Measurements from ENCODE around the gene RAB22A.
A peak's percentile ranks its signal among the peaks of the same experiment; 100 is the strongest.

The RAB22A gene

DNA sequence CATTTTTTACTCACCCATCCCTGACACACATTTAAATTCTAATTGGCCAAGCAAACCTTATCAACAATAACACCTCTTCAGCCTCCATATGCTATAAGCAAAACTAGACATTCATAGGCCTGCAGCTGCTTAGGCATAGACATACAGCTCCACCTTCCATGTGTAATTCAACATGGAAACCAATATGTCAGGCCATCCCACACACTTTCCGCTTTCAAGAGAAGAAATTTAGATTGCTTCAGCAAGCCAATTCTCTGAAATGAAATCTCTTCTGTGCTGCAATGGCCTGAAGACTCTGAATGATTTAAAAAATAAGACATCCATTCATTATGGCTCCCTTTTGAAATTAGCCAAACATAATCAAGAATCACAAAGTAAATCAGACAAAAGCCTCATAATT lies 4.5 kb upstream of the RAB22A start:
- DNase-seq, result no peak

DNA sequence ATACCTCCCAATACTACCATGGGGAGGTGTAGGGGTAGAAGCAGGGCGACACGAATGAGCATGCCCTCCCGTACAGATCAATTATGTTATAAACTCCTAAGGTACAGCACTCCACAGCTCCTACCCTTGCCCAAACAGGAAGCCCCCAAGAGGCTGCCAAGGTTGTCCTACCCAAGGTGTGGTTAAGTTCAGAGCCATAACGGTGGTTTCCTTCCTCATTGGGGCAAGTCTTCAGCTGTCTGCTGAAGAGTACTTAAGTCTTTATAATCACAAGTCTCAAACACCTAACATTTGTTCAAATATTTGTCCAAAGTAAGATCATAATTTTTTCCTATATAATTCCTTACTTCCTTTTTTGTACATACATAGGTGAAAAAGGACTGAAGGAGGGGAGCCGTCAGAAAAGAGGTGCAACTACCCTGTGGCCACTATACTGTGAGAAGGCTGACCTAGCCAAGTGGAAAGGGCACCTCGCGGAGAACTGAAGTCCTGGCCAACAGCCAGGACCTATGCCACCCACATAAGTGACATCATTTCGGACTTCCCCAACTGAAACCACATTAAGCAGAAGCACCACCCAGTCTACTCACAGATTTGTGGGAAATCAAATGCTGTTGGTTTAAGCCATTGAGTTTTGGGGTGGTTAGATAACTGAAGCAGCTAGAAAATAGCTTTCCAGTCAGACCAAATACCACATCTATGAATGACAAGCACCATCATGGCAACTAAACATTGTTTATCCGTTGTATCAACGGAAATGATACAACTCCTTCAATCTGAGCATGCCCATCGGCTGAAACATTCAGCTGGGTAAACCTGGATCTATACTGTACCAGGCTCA lies 2.9 kb upstream of the RAB22A start:
- peak in 2 of 4 experiments; percentile 35 to 45 for DNase-seq

DNA sequence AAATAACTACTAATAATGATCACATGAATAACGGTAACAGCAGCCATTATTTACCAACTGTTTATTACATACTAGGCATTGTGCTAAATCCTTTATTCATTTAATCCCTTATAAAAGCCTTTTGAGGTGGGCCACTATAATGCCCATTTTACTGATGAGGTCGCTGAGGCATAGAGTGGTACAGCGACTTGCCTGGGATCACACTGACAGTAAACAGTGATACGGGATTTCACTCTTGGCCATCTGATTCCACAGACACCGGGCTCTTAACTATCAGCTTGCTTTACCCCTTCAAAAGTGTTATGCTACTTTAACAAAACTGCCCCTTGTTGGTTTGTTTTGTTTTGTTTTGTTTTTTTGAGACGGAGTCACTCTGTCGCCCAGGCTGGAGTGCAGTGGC lies 2.2 kb upstream of the RAB22A start:
- no peak for DNase-seq

- DNase-seq, result no peak
These were observed 1.2 kb upstream of the RAB22A start for GRCh38 chr20:58308290-58308679.

GRCh38 chr20:58308680-58309527 lies 611 bp upstream of the RAB22A start:
- peak; percentile 45 to 73 (median 56) for DNase-seq

DNA sequence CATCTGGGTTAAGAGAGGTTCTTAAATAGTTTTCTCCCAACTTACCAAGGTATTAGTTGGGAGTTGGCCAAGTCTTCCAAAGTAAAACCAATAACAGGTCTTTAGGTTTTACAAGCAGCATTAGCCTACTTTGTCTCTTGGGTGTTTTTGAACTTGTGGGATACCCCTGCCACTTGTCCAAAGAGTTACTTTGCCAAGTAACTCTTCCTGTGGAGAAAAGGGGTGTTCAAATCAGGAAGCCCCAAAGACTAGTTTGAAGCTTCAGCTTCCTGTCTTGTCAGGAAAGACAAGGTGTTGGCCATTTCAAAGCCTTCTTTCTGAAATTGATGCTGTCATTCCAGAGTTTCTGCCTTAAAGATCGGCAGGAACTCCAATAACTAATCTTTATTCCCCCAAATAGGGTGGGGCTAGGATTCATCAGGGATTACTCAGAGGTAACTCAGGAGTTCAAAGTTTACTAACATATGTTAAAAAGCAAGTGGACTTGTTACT lies 822 bp downstream of the RAB22A start:
- no peak for DNase-seq

DNA sequence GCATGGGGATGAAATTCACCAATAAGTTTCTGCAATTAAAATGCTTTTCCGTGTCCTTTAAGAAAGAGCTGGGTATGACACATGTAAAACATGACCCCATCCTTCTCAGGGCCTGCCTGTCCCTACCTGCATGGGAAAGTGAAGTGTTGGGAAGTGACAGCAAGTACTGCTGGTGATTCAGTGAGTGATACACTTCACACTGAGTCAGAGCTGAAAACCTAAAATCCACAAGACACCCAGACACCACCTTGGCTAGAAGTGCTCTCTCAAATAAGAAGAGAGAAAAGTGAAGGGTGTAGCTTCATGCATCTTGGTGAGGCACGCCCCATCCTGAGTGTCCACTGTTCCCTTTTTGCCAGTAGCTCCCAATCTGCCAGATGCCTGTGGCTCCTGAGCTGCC lies 3.3 kb downstream of the RAB22A start:
- DNase-seq, result no peak

- no peak for DNase-seq
These were observed 3.9 kb downstream of the RAB22A start for GRCh38 chr20:58313396-58313795.

DNA sequence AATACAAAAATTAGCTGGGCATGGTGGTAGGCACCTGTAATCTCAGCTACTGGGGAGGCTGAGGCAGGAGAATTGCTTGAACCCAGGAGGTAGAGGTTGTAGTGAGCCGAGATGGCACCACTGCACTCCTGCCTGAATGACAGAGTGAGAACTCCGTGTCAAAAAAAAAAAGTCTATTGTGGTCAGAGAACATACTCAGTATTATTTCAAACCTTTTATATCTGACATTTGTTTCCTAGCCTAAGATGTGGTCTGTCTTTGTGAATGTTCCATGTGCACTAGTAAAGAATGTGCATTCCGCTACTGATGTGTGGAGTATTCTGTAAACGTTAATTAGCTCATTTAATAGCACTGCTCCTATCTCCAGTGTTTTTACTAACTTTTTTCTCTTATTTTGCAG lies 11.7 kb downstream of the RAB22A start:
- DNase-seq, result no peak

GRCh38 chr20:58322083-58322482 lies 12.6 kb downstream of the RAB22A start:
- no peak for DNase-seq

- no peak for DNase-seq
These were observed 16.4 kb downstream of the RAB22A start for GRCh38 chr20:58325912-58326311.

- no peak for DNase-seq
These were observed 17.7 kb downstream of the RAB22A start for GRCh38 chr20:58327211-58327610.

- no peak for DNase-seq
These were observed 19.3 kb downstream of the RAB22A start for GRCh38 chr20:58328836-58329235.

DNA sequence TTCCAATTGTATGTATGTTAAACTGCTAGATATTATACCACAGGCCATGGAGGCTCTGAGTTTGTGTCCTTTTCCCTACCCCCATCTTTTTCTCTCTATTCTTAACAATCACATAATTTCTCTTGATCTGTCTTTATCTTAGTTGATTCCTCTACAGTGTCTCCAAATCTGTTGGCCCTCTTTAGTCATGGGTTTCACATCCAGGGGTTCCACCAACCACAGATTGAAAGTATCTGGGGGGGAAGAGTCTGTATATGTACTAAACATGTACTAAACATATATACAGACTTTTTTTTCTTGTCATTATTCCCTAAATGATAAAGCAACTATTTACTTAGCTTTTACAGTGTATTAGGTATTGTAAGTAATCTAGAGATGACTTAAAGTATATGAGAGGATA lies 20.2 kb downstream of the RAB22A start:
- no peak for DNase-seq

GRCh38 chr20:58330249-58330648 lies 20.7 kb downstream of the RAB22A start:
- DNase-seq, result no peak

GRCh38 chr20:58330687-58331086 lies 21.2 kb downstream of the RAB22A start:
- no peak for DNase-seq

DNA sequence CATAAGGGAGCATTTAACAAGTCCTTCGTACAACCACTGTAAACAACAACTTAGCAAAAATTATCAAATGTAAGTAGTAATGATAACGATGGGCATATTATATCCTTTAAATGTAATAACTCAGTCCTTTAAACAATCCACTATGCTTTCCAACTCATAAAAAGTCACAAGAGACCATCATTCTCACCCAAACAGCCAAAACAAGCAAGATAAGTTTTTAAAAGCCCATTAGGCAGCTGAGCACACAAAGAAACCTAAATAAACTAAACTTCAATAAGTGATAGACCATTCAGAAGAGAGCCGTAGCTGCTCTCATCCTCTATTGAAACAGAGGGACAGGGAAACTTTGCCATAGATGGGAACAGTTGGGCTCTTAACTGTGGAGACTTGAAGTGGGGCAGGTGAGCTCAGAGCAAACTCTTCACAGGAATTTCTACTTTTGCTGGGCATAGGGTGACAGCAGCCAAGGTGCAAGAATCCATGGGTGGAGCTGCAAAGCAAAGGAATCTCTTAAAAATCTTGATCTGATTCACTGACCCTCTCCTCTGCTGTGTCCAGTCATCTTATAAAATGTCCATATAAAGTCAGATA lies 22.5 kb downstream of the RAB22A start:
- no peak for DNase-seq

DNA sequence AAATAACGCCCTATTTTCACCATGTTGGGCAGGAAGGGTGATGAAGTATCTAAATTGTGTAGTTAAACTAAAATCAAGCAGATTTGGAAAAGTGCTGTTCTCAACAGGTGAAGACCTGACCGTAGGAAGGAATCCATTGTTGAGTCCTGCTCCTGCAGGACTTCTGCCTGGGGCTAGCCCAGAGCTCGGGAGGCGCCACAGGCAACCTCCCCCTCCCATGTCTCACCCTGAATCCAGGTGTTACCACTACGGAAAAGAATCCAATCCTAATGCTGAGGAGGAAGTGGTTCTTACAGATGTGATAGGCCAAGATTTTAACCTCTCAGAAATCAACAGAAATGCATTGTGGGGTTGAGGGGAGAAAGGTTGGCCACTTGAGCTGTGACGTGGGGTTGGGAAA lies 30.2 kb downstream of the RAB22A start:
- DNase-seq, result no peak

- DNase-seq, result no peak
These were observed 30.6 kb downstream of the RAB22A start for GRCh38 chr20:58340151-58340550.

DNA sequence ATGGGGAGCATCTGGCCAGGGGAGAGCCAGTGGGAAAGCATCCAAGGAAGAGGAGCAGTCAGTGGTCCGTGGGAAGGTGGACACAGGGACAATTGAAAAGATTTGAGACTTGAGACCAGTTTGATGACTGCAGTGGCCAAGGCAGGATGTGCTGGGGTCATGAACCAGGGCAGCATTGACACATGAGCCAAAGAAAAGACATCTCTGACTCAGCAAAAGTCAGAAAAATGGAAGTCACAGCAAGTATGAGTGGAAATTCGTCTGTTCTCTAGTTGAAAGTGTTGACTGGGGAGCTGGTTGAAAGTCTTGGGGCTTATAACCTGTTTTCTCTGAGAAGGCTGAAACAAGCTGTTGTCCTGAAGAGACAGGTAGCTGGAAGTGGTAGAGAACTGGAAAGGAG lies 31.3 kb downstream of the RAB22A start:
- DNase-seq, result no peak

GRCh38 chr20:58342104-58342945 lies 32.8 kb downstream of the RAB22A start:
- no peak for DNase-seq

DNA sequence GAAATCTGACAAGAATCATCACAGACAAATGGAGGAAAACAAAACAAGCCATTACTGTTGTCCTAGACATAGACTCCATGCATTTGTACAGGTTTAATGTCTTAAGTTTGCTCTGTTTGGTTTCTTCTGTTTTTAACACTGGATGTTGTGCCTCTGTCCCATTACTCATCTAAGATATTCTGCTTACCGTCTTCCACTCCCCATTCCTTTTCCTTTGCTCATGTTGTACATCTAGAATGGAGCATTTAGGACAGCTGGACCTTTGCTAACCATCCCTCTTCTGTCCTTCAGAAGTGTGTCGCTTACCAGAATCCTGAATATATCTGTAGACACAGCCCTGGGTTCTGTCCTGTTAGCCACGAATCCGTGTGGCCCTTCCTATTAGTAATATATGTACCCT lies 35.2 kb downstream of the RAB22A start:
- no peak for DNase-seq

GRCh38 chr20:58349570-58349969 lies 40.1 kb downstream of the RAB22A start:
- DNase-seq, result no peak
